MCF 10A (cell line): ENCODE results near the gene C1orf185. TPM values are rescaled to one million over a fixed set of nuclear protein-coding genes. Genes with fewer than 3 reads are reported as not detected.
A peak's percentile ranks its signal among the peaks of the same experiment; 100 is the strongest.

Source experiments
- BruUV-seq: library from RNA; stranded (reverse); fragments of 400-500 nt; replicated peaks from 2 replicates; lab custom pipeline; 2021; lab: Mats Ljungman, UMichigan
- CTCF ChIA-PET: fragments of 300-600 bp; sonication (Branson Sonifier 250); formaldehyde crosslinking; extraction: SDS; loops from one replicate; lab custom pipeline; 2021; ENCODE audit warnings: antibody characterized with exemption, inconsistent platforms; lab: Yijun Ruan, JAX
- POLR2A ChIA-PET: fragments of 300-600, 350-650 bp; sonication (Branson Sonifier 250); formaldehyde crosslinking; extraction: SDS; loops from one replicate; lab custom pipeline; 2020; ENCODE audit warnings: antibody characterized with exemption, inconsistent platforms; lab: Yijun Ruan, JAX
- DNase-seq: peaks from one replicate; pipeline ENCODE4 v3.0.0-alpha.2; 2018; ENCODE audit not compliant: unreplicated experiment
- H3K27ac Mint-ChIP-seq: one replicate; pipeline ENCODE4 v1.8.0; 2022; ENCODE audit warnings: mild to moderate bottlenecking, low read depth, mixed read lengths; ENCODE audit not compliant: unreplicated experiment
- H3K27me3 Mint-ChIP-seq: one replicate; pipeline ENCODE4 v1.8.0; 2022; ENCODE audit warnings: mixed read lengths; ENCODE audit not compliant: insufficient read depth, unreplicated experiment
- H3K36me3 Mint-ChIP-seq: one replicate; pipeline ENCODE4 v1.8.0; 2022; ENCODE audit warnings: mild to moderate bottlenecking, moderate library complexity, mixed read lengths; ENCODE audit not compliant: insufficient read depth, unreplicated experiment
- H3K4me1 Mint-ChIP-seq: one replicate; pipeline ENCODE4 v1.8.0; 2022; ENCODE audit warnings: mixed read lengths; ENCODE audit not compliant: insufficient read depth, unreplicated experiment
- H3K4me3 Mint-ChIP-seq: one replicate; pipeline ENCODE4 v1.8.0; 2022; ENCODE audit warnings: mild to moderate bottlenecking, moderate library complexity, mixed read lengths; ENCODE audit not compliant: unreplicated experiment
- H3K9me3 Mint-ChIP-seq: one replicate; pipeline ENCODE4 v1.8.0; 2022; ENCODE audit warnings: mixed read lengths; ENCODE audit not compliant: unreplicated experiment
- intact Hi-C: fragments of 100-400 bp; cut with micrococcal nuclease; formaldehyde crosslinking; loops from 2 replicates; pipeline ENCODE4 v1.14.1; 2022
- microRNA-seq: library from miRNA; unstranded; fragments of <30 nt; microRNA quantifications from one replicate; pipeline ENCODE4 v1.2.0, GENCODE V29; 2022
- total RNA-seq: library from RNA; stranded (reverse); gene quantifications from 2 replicates; pipeline ENCODE4 v1.2.3, GENCODE V29; 2022
- TF ChIP-seq, protein P1 (sequence below): fragments of 200-600 bp; IDR thresholded peaks from one replicate; pipeline ENCODE4 v1.8.0; 2022; ENCODE audit warnings: antibody characterized with exemption, mild to moderate bottlenecking; ENCODE audit not compliant: unreplicated experiment

Gene C1orf185
- total RNA-seq, 1 experiment from 2014 or later: not detected

DNA sequence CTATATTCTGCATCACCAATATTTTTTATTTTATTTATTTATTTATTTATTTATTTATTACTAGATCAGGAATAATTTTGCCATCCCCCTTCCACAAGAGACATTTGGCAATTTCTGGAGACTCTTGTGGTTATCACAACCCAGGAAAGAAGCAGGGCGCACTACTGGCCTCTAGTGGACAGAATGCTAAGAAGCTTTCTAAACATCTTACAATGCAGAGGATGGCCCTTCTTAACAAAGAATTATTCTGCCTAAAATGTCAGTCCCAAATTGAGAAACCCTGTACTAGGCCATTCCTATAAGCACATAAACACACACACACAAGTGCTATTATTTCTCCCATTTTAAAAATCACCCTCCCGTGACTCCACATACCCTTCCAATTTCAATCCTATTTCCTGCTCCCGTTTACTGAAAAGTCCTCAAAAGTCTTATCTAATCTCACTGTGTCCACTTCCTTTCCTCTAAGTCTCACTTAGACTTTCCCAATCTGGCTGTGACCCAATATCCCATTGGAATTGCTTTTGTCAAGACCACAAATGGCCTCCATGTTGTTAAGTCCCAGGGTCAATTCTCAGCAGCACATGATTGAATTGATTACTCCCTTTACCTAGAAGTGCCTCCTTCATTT lies 90.3 kb downstream of the C1orf185 start:
- POLR2A ChIA-PET: interaction anchor here (1.4 kb wide), 1 partner anchor 219 kb away, joined by 5 read pairs; no protein-coding TSS in a partner anchor
- DNase-seq: peak; percentile 79
- intact Hi-C loops: loop anchor here (1.0 kb wide), 1 partner anchor 105 kb away; no protein-coding TSS in a partner anchor
- no peak overlapping the region for H3K27ac Mint-ChIP-seq
- H3K36me3 Mint-ChIP-seq: no peaks in the 10 kb centered on the region
- H3K9me3 Mint-ChIP-seq: no peaks in the 10 kb centered on the region
- no peaks in the 10 kb centered on the region for H3K4me1 Mint-ChIP-seq
- TF ChIP-seq, protein P1, sequence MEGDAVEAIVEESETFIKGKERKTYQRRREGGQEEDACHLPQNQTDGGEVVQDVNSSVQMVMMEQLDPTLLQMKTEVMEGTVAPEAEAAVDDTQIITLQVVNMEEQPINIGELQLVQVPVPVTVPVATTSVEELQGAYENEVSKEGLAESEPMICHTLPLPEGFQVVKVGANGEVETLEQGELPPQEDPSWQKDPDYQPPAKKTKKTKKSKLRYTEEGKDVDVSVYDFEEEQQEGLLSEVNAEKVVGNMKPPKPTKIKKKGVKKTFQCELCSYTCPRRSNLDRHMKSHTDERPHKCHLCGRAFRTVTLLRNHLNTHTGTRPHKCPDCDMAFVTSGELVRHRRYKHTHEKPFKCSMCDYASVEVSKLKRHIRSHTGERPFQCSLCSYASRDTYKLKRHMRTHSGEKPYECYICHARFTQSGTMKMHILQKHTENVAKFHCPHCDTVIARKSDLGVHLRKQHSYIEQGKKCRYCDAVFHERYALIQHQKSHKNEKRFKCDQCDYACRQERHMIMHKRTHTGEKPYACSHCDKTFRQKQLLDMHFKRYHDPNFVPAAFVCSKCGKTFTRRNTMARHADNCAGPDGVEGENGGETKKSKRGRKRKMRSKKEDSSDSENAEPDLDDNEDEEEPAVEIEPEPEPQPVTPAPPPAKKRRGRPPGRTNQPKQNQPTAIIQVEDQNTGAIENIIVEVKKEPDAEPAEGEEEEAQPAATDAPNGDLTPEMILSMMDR: peak; percentile 68
- no TSS peak for BruUV-seq
- no peaks in the 10 kb centered on the region for H3K27me3 Mint-ChIP-seq
- CTCF ChIA-PET: interaction anchor here (0.6 to 8.4 kb wide), 44 partner anchors 10 to 768 kb away, joined by 3 to 76 read pairs (median 5); partner anchors contain the start of genes CDKN2C, FAF1 and RNF11
- no peak overlapping the region for H3K4me3 Mint-ChIP-seq

DNA sequence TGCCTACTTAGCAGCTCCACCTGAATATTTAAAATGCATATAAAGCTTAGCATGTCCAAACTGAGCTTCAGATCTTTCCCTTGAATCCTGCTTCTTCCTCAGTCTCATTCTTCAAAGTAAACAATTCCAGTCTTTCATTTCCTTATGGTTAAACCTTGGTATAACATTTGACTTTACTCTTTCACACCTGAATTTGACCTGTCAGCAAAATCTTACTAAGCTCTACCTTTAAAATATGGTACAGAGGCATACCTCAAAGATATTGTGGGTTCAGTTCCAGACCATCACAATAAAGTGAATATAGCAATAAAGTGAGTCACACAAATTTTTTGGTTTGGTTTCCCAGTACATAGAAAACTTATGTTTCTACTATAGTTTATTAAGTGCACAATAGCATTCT lies 91.5 kb downstream of the C1orf185 start:
- no TSS peak for BruUV-seq
- no peak overlapping the region for H3K27ac Mint-ChIP-seq
- no peaks in the 10 kb centered on the region for H3K36me3 Mint-ChIP-seq
- TF ChIP-seq, protein P1: no peak
- DNase-seq: no peak
- H3K4me1 Mint-ChIP-seq: no peaks in the 10 kb centered on the region
- intact Hi-C loops: no loop called here
- H3K9me3 Mint-ChIP-seq: no peaks in the 10 kb centered on the region
- ChIA-PET CTCF (interaction anchor here (0.6 to 8.4 kb wide), 27 partner anchors 9 to 515 kb away, joined by 3 to 76 read pairs (median 5); no protein-coding TSS in a partner anchor), POLR2A (interaction anchor here (0.8 to 0.9 kb wide), 2 partner anchors 42 to 233 kb away, joined by 3 to 4 read pairs; partner anchors contain the start of genes FAF1 and RNF11)
- H3K27me3 Mint-ChIP-seq: no peaks in the 10 kb centered on the region
- H3K4me3 Mint-ChIP-seq: no peak overlapping the region

Small RNA genes within 50 kb of the gene (microRNA-seq; reads per million reads assigned to microRNA genes)
- not detected for gene MIR4421
- not detected for gene MIR6500

Other genes starting within 250 kb of the C1orf185 start
- 74.4 and 93.2 TPM in 2 replicates for gene FAF1, start 142.0 kb upstream of the C1orf185 start, total RNA-seq
- 2.7 and 2.8 TPM in 2 replicates for gene CDKN2C, start 132.0 kb upstream of the C1orf185 start, total RNA-seq
- 73.1 and 86.0 TPM in 2 replicates for gene RNF11, start 134.0 kb downstream of the C1orf185 start, total RNA-seq
- 0.35 and 1.2 TPM in 2 replicates for gene TTC39A, start 228.3 kb downstream of the C1orf185 start, total RNA-seq